Stimulated activated naive CD8-positive, alpha-beta T cell treated with anti-CD3 and anti-CD28 coated beads, Interleukin-15, Interleukin-2, amounts not matched to agents 100 U/mL and 50 U/mL, for 24 hours (primary cell): ENCODE results near the gene TMIGD1.
"Not testable (repeated sequence)": the region's sequence is repeated elsewhere in the genome, so short reads cannot be mapped to it uniquely, and the experiment has no call there.

Experiments
- ATAC-seq: fragments of 150-1000 bp; cut with Tn5 transposase; one replicate; pipeline ENCODE4 v1.10.0; 2021
- DNase-seq: peaks from one replicate; pipeline ENCODE4 v3.0.0; 2021

TMIGD1 gene

DNA sequence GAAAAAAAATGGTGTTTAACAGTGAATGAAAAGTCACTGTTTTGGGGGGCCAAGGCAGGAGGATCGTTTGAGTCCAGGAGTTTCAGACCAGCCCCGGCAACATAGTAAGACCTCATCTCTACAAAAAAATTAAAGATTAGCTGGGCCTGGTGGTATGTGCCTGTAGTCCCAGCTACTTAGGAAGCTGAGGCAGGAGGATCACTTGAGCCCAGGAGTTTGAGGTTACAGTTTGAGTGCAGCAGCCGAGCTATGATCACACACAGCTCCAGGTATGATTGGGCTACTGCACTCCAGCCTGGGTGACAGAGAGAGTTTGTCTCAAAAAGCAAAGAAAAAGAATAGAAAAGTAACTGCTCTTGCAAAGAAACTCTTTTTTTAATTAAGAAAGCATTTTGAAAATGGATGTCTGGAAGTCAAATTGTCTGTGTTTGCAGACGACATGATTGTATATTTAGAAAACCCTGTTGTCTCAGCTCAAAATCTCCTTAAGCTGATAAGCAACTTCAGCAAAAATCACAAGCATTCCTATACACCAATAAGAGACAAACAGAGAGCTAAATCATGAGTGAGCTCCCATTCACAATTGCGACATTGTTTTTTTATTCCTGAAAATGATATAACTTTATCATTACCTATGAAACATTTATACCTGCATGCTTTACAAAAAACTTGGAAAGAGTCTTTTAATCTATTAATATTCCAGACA, 24.4 kb upstream of the TMIGD1 start:
- ATAC-seq (no peak), DNase-seq (no peak)

DNA sequence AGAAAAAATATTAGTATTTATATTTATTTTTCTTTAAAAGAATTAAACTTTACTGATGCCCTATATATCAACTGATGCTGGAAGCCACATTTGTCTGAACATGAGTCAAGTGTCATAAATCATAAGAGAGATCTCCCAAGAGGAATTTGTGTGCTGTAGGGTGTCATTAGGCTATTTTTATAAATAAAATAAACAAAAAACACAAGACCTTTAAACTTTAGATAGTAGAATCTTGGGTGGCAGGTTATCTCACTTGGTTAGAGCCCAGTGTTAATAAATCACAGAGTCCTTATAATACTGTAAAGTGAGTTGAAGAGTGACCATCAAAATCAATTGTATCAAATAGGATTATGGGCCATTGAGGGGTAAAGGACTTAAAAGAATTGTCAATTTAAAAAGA, 23.6 kb upstream of the TMIGD1 start:
- DNase-seq (no peak), ATAC-seq (no peak)

DNA sequence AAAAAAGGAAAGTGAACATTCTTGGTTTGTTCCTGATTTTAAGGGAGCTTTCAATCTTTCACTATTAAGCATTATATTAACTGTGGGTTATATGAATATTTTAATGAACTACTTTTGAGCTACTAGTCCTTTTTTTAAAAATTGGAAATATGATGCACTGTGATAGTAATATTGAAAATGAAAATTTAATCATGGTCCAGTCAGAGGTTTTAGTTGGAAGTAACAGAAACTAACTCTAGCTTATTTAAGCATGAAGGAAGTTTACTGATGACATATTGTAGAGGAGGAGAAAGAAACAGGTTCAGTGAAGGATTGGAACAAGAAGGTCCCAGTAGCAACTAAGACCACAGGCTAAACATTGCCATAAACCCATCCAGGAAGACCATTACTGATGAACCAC, 20.8 kb upstream of the TMIGD1 start:
- DNase-seq (no peak), ATAC-seq (no peak)

DNA sequence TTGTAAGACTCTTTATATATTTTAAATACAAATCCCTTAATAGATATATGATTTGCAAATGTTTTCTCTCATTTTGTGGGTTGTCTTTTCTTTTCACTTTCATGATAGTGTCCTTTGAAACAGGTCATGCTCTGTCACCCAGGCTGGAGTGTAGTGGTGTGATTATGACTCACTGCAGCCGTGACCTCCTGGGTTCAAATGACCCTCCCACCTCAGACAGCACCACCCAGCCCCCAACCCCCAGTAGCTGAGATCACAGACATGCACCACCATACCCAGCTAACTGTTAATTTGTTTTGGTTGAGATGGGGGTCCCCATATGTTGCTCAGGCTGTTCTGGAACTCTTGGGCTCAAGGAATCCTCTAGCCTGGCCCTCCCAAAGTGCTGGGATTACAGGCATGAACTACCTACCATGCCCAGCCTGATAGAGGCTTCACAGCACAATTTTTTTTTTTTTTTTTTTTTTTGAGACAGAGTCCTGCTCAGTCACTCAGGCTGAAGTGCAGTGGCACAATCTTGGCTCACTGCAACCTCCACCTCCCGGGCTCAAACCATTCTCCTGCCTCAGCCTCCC, 18.5 kb upstream of the TMIGD1 start:
- peak; percentile 77 for ATAC-seq

DNA sequence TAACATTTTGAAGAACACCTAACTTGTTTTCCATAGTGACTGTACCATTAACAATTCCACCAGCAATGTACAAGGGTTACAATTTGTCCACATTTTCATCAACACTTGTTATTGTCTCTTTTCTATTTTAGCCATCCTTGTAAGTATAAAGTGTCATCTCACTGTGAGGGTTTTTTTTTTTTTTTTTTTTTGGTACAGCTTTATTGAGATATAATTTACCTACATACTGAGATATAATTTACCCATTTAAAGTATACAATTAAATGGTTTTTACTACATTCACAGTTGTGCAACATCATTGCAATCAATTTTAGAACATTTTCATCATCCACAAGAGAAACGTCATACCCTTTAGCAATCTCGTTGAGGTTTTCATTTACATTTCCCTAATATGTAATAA, 17.9 kb upstream of the TMIGD1 start:
- DNase-seq (no peak), ATAC-seq (no peak)

More for the DNA sequence above, 18.5 kb upstream of the TMIGD1 start:
- peak; percentile 45 for DNase-seq

DNA sequence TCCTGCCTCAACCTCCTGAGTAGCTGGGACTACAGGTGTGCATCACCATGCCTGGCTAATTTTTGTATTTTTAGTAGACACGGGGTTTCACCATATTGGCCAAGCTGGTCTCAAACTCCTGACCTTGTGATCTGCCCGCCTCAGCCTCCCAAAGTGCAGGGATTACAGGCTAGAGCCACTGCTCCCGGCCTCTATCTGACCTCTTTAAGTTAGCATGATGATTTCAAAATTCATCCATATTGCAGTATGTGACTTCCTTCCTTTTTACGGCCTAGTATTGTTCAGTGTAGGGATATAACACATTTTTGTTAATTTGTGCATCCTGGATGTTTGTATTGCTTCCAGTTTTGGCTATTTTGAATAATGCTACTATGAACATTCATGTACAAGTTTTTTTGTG, 17.4 kb upstream of the TMIGD1 start:
- DNase-seq, ATAC-seq: not testable (repeated sequence)

DNA sequence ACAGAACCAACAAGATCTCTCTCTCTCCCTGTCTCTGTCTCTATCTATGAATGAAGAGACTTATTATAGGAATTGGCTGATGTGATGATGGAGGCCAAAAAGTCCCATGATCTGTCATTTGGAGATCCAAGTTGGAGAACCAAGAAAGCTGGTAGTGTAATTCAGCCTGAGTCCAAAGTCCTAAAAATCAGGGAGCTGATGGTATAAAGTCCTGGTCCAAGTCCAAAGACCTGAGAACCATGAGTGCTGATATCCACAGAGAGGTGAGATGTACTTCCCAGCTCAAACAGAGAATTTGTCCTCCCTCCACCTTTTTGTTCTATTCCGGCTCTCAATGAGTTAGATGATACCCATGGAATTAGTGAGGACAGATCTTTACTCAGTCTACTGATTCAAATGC, 15.4 kb upstream of the TMIGD1 start:
- DNase-seq (no peak), ATAC-seq (no peak)

DNA sequence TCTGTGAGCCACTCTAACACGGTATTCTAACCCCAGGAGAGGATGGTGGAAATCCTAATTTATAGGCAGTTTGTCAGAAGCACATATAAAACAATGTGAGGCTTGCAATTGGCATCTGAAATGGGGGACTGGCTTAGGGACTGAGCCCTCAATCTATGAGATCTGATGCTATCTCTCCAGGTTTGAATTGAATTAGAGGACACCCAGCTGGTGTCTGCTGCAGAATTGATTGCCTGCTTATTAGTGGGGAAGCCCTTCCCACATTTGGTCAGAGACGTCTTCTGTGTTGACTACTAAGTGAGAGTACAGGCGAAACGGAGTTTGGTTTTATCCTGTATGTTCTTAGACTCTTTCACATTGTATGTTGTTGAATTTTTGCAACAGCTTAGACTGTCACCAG, 13.6 kb upstream of the TMIGD1 start:
- no peak for ATAC-seq

DNA sequence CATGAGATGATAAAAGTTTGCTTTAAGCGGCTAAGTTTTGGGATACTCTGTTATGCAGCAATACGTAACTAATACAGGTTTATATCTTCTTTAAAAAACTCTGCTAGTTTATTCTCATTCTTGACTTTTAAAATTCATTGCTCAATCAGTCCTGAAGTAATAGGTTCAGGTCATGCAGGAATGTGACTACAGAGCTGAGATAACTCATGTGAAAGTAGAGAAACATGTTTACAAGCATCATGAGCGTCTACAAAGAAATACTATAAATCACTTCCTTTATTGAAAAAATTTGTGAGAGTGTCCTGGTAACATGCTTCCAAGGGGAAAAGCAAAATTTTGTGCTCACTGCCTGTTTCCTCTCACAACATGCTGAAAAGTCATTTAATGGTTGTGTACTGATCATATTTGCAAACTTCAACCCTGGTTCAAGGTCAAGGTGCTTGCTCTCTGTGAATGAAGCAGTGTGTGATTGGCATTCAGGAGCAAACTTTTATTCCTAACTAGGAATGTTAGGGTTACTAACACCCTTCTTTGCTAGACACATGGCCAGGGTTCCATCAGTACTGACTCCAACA, 12.5 kb upstream of the TMIGD1 start:
- DNase-seq (no peak), ATAC-seq (no peak)

More for the DNA sequence above, 13.6 kb upstream of the TMIGD1 start:
- DNase-seq: no peak

DNA sequence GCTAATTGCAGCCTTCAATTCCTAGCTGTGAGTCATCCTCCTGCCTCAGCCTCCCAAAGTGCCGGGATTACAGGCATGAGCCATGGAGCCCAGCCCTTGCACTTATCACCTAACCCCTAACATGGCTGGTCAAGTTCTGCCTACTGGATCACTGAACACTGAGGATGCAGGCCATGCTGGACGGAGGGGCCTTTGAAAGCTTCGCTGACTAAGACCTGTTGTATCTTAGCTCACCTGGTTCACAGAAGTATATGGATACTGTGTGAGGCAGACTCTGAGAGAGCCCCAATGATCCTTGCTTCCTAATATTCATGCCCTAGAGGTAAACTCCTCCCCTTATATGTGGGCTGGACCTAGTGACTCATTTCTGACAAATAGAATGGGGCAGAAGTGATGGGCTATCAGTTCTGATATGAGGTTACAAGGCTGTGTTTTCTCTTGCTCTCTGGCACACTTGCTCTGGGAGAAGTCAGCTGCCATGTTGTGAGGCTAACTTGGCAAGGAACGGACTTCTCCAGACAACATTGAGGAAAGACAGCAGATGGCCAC, 11.7 kb upstream of the TMIGD1 start:
- ATAC-seq: peak; percentile 88
- no peak for DNase-seq

DNA sequence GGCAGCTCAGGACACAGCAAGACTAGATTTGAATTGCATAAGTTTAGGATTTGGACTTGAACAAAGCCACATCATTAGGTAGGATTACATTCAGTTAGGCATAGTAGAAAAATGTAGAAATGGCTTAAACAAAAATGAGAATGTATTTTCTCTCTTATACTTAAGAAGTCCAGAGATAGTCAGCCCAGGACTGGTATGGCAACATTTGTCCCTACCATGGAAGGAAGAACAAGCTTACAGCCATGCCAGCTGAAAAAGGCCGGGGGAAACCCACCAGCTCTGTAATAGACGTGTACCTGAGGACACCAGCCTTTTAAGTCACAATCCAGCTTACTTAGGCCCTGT, 11.2 kb upstream of the TMIGD1 start:
- DNase-seq (no peak), ATAC-seq (no peak)

DNA sequence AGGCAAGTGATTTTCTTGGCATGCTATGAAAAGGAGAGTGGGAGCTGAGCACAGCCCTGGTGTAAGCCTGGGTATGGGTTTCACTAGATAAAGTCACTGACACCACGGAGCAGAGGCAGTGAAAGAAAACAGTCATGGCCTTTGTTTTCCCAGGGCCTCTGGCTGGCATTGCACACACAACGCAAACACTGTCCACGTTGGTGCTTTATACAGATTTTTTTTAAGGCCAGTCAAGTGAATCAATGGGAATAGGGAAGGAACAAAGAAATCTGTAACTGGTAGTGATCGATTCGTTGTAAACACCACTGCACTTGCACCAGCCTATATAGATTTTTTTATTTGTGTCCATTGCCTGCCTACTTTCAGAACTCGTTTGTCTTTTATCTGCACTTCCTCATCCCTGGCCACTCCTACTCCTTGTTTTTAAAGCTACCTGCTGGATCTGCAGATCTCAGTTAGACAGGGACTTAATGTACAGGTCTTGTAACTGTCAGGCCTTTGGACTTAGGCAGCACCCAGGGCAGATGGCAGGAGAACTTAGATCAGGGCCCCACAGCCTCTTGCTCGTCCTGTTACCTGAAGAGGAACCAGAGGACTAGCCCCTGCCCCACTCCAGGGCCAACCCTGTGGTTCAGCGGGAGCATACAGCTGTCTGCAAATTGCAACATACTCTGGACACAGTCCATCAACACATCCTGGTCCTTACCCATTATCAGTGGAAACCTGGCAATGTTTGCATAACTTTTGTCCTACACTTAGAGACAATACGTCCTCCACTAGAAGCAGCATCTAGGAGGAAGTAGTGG, 10.6 kb upstream of the TMIGD1 start:
- ATAC-seq: no peak
- DNase-seq: no peak

DNA sequence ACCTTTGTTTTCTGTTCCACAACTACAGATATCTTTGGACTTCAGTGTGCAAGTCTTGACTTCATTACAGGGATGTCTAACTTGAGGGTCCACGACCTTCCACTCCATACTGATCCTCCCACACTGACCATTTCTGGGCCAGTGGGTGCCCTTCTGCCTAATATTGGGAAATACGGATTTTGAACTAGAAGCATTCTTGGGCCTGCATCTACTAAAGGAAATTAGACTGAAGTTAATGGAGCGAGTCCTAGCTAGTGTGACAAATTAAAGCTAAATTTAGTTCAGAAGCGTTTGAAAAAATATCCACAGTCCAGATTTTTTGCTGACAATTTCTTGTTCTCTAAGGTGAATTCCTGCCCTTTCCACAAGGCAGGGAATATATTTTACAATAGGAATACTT, 9.9 kb upstream of the TMIGD1 start:
- DNase-seq: no peak
- ATAC-seq: no peak

DNA sequence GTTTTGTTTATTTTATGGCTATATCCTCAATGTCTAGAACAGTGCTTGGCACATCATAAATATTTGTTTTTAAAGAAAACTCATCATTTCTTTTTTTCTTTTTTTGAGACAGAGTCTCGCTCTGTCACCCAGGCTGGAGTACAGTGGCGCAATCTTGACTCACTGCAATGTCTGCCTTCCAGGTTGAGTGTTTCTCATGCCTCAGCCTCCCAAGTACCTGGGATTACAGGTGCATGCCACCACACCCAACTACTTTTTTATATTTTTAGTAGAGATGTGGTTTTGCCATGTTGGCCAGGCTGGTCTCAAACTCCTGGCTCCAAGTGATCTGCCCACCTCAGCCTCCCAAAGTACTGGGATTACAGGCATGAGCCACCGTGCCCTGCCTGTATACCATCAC, 9.4 kb upstream of the TMIGD1 start:
- ATAC-seq, DNase-seq: not testable (repeated sequence)

DNA sequence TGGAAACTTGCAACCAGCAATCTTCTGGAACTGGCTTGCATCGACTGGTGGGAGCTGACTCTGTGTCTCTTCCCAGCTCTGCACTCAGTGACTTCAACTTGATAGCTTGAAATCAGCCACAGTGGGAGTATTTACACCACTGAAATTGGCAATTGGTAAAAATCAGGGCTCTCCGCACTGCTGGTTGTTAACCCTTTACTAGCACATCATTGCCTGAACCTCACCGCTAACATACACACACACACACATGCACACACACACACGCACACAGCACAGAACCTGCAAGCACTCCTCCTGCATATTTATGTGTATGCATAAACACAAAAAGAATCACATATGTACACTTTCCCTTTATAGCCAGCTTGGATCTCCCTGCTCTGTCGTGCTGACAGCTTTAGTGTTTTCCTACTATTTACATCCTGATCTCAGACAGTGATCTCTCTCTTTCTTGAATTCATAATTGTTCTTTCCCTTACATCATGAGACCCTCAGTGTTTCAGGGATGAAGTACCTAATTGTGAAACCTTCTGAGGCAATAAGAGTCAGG, 7.9 kb upstream of the TMIGD1 start:
- DNase-seq (no peak), ATAC-seq (no peak)

DNA sequence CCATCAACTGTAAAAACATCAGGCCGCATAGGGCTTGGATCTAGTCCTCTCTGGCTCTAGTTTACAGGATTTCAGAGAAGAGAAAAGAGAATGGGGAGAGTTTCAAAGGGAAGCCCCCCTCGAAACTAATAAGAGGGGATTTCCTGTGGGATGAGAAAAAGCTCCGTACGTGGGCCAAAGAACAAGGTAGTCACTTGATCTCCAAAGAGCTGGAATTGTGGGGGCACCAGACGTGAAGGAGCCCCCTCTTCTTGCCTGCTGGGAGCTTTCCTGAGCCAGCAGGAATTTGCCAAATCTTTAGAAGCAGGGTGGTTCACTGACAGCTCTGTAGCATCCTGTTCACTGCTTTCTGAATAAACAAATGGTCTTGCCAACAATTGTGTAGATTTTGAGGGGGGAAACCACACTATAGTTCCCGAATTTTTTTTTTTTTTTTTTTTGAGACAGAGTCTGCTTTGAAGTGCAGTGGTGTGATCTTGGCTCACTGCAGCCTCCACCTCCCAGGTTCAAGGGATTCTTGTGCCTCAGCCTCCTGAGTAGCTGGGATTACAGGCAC, 7.0 kb upstream of the TMIGD1 start:
- DNase-seq: no peak

DNA sequence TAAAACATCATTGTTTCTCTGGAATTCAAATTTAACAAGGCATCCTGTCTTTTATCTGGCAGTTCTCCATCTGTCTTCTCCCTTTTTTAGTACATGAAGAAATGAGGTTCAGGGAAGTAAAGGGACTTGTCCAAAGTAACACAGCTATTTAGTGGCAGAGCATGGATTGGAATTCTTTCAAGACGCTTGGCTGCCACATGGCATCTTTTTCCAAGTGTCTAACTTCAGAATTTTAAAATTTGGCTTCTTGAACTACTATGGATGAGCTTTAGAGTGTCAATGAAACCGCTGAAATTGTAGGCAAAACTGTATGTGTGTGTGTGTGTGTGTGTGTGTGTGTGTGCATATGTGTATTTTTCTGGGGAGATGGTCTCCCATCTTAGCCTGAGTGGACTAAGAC, 5.2 kb upstream of the TMIGD1 start:
- DNase-seq: no peak
- no peak for ATAC-seq

More for the DNA sequence above, 7.0 kb upstream of the TMIGD1 start:
- ATAC-seq: no peak

DNA sequence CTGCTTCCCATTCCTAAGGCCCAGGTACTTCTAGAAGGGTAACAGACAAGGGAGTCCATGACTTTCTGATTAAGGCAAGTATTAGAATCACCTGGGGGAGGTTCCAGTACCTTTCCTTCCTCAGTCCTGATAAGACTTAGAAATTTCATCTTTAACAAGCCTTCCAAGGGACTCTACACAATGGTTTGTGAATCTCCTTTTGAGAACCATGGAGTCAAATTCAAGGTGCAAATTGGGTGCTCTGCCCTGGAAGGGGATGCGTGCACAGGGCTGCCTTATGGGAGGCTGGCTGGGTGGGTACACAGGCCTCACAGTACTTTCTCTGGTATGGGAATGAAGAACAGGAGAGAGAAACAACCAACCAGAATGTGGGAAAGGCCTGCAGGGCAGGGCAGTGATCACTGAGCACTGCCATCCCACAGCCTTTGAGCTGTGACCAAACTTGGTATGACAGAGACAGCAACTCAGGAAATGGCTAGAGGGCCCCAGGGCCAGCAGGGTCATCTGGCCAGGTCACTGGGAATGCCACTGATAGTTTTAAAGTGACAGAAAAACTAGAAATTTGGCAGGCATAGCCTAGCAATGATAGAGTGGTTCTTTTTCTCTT, 3.6 kb upstream of the TMIGD1 start:
- ATAC-seq: no peak
- no peak for DNase-seq

DNA sequence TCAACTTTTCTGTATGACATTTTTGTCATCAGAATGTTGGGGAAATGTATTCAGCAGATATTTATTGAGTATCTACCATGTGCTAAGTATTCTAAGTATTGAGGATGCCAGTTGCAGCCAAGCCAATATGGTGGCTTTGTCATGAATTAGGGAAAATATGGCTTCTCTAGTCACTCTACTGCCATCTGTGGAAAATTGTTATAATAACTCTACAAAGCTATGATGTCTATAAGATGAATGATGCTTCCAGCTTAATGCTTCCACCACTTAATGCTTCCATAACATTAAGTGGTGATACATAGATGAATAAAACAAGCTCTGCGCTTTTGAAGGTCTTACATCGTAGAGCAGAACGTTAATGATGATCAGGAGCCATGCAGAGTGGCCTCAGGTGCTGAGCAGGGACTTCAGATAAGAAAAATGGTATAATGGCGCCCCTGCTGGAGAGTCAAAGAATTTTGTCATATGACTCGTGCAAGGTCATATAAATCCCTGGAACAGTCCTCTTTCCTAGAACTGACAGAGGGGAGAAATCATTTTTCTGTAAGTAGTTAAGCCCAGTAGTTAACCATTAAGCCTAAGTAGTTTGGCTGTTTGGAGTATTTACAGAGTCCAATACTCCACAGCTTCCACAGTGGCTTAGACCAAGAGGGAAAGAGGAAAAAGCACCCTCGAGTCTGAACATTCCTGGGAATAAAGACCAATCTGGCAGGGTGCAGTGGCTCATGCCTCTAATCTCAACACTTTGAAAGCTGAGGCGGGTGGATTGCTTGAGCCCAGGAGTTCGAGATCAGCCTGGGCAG, 2.7 kb upstream of the TMIGD1 start:
- DNase-seq (peak; percentile 67), ATAC-seq (no peak)

DNA sequence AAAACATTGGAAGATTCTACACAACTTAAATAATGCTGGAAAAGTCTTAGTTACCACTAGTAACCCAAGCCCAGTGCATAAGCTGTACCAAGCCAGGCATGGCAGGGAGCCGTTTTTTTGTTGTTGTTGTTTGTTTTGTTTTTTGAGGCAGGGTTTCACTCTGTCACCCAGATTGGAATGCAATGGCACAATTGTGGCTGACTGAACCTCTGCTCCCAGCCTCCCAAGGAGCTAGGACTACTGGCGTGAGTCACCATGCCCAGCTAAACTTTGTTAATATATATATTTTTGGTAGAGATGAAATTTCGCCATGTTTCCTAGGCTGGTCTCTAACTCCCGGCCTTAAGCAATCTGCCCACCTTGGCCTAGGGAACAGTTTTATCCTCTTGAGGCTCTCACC, 564 bp upstream of the TMIGD1 start:
- ATAC-seq: no peak
- no peak for DNase-seq

DNA sequence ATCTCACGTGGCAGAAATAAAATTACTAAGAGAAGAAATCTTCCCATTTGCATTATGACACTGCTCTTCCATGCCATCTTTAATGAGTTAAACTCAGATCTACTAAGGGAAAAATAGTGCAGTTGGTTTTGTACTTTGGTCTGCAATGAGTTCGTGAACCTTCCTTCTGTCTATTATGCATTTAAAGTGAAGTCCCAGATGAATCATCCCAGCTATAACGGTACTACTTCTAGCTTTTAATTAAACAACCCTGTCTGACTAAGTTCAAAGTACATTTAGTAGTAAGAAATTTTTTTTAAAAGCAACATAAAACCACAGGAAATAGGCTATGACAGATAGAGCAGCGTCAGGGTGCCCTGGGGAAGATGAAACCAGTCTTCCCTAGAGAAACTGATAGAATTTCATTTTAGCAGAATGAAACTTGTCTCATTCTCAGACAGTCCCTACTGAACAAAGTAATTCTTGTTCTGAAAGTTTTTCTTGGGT, 1.8 kb downstream of the TMIGD1 start:
- peak; percentile 32 for DNase-seq
- ATAC-seq: peak; percentile 97
